Aorta (tissue), 5 donors: ENCODE measurements around the gene NCKAP5. TPM values are rescaled to one million over a fixed set of nuclear protein-coding genes. Genes with fewer than 3 reads are reported as not detected.

ENCODE experiments used
- ATAC-seq: fragments of 200-7000 bp; cut with Tn5 transposase; one replicate; pipeline ENCODE4 v1.9.1; 2022; ENCODE audit warnings: moderate library complexity; ENCODE audit not compliant: low FRiP score
- DNase-seq, 2 donors: peaks; one replicate each; pipeline ENCODE4 v3.0.0-alpha.2; 2020
- H3K27ac ChIP-seq, 2 donors: one replicate each; pipeline ENCODE4 v1.5.1; 2013; ENCODE audit warnings: low read length in 2 of 2, mild to moderate bottlenecking in 2 of 2, moderate library complexity in 2 of 2, control low read depth in 1 of 2, inconsistent platforms in 1 of 2, low read depth in 1 of 2
- H3K27me3 ChIP-seq, 2 donors: one replicate each; pipeline ENCODE4 v1.6.1; 2013; ENCODE audit warnings: control low read depth in 1 of 2, low read length in 1 of 2, mild to moderate bottlenecking in 1 of 2, moderate library complexity in 1 of 2; ENCODE audit not compliant: insufficient read depth in 2 of 2, control insufficient read depth in 1 of 2
- H3K36me3 ChIP-seq, 2 donors: one replicate each; pipeline ENCODE4 v1.6.1; 2013; ENCODE audit warnings: control low read depth in 1 of 2, low read length in 1 of 2, mild to moderate bottlenecking in 1 of 2; ENCODE audit not compliant: insufficient read depth in 2 of 2, control insufficient read depth in 1 of 2
- H3K4me1 ChIP-seq, 2 donors: one replicate each; pipeline ENCODE4 v1.6.1; 2013; ENCODE audit warnings: low read length in 2 of 2, control low read depth in 1 of 2, mild to moderate bottlenecking in 1 of 2, moderate library complexity in 1 of 2; ENCODE audit not compliant: insufficient read depth in 2 of 2, control insufficient read depth in 1 of 2
- H3K4me3 ChIP-seq, 2 donors: one replicate each; pipeline ENCODE4 v1.5.1; 2013; ENCODE audit warnings: low read length in 2 of 2, control low read depth in 1 of 2, mild to moderate bottlenecking in 1 of 2
- H3K9me3 ChIP-seq: one replicate; pipeline ENCODE4 v1.6.1; 2013; ENCODE audit warnings: mild to moderate bottlenecking, low read length; ENCODE audit not compliant: control insufficient read depth
- WGBS, 2 donors: extraction: QIAGEN DNeasy Blood & Tissue Kit; methylation state at CpG; one replicate each; pipeline ENCODE4 v1.1.7; 2013; 5-methylcytosine and 5-hydroxymethylcytosine counted together
- intact Hi-C, 2 donors: fragments of 100-400 bp; cut with DNase I; formaldehyde crosslinking; loops; one replicate each; pipeline versions ENCODE4 v1.14.2 to v1.15.0; 2022
- polyA plus RNA-seq, 2 donors: library from polyadenylated mRNA; stranded (reverse); fragments of 200-250 nt; gene quantifications; one replicate each; pipeline ENCODE4 v1.2.3, GENCODE V29; 2013
- total RNA-seq, 2 donors: library from RNA; stranded (reverse); fragmentation: NEBNext Ultra II Directional; extraction: Animal tissue kit (Norgen Biotek cat#: 25700); gene quantifications; one replicate each; pipeline ENCODE4 v1.2.1, GENCODE V29; 2021
- donor health status: healthy with polysubstance abuse.
- donor health status: Bipolar disorder and iron deficiency.
- donor health status: DM: no; HTN: no; CAD: no.
- donor health status: DM: no; HTN: no; CAD: no.
- donor health status: DM: yes; HTN: yes; CAD: no.

Gene NCKAP5
- total and polyA plus RNA-seq, 4 donors: 0.75 to 7.5 (median 2.4) TPM; not detected in 1

- Histone ChIP-seq H3K27ac (no peak overlapping the region), H3K9me3 (no peaks in the 10 kb centered on the region), H3K36me3 (no peaks in the 10 kb centered on the region), H3K4me1 (no peaks in the 10 kb centered on the region), H3K27me3 (no peaks in the 10 kb centered on the region), H3K4me3 (no peak overlapping the region)
- DNase-seq (no peak), ATAC-seq (no peak)
- intact Hi-C loops: no loop called here
Measured at GRCh38 chr2:133296401-133296800, 271.9 kb downstream of the NCKAP5 start.

DNA sequence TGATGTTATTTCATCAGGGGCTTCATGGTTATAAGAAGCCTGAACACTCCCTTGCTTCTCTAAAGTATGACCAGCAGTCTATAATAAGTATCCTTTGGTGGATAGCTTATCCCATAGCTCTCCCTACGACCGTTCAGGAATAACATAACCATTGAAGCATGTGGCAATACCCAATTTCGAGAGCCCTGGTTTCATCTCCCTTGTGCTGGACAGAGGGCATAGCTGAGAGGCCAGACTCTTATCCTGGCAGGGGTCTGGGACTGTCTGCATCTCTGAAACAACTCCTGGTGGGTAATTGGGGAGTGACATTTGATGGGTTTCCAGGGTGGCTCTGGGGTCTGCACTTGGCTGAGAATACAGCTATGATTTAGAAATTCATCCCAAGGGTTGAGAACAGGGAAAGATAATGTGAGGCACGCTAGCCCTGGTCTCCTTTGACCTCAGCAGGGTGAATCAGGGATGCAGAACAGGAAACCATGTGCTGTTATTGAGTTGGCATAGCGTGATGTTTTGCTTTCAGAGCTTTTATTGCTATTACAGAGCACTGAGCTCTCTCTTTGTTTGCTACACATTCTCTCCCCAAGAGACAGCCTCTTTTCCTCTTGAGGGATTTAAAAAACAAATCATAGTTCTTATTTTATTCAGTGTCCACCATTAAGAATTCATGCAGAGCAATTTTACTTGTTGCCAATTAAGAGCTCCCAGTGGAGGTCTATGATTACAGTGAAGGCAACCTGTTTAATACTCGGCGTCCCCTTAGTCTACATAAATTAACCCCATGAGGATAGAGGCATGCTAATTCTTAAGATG is 274.5 kb downstream of the NCKAP5 start:
- no peak overlapping the region for H3K4me3 ChIP-seq
- no peaks in the 10 kb centered on the region for H3K36me3 ChIP-seq
- H3K27ac ChIP-seq: no peak overlapping the region
- no peaks in the 10 kb centered on the region for H3K9me3 ChIP-seq
- ATAC-seq: no peak
- 74 to 77% methylated on average over 7 of the region's 7 CpGs for WGBS, 2 donors
- DNase-seq: no peak
- H3K27me3 ChIP-seq: no peaks in the 10 kb centered on the region
- intact Hi-C loops: no loop called here
- H3K4me1 ChIP-seq: no peaks in the 10 kb centered on the region

DNA sequence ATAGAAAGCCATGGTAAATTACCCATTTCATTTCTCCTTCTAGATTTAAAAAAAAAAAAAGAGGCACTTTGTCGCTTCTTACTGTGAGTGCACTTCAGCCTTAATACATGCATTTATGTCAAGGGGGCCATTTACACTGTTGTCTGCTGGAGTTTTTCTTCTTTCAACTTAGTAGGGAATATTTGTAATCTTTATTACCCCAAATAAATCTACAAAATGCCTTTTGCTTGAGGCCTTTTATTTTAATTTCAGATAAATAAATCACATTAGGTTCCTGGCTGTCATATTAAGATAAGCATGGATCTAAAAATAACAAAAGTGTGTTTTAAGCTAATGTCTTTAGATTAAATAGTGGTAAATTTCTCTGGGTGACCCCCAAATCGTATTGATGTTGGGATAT is 276.0 kb downstream of the NCKAP5 start:
- intact Hi-C loops: no loop called here
- WGBS, 2 donors: 42 to 49% methylated on average over 2 of the region's 2 CpGs
- H3K36me3 ChIP-seq: no peaks in the 10 kb centered on the region

GRCh38 chr2:133287709-133288108 is 280.6 kb downstream of the NCKAP5 start:
- Histone ChIP-seq H3K9me3 (no peaks in the 10 kb centered on the region), H3K27me3 (no peaks in the 10 kb centered on the region), H3K4me3 (no peak overlapping the region), H3K36me3 (no peaks in the 10 kb centered on the region), H3K27ac (no peak overlapping the region), H3K4me1 (no peaks in the 10 kb centered on the region)
- 57 to 60% methylated on average over 2 of the region's 2 CpGs for WGBS, 2 donors
- DNase-seq: no peak
- ATAC-seq: no peak
- intact Hi-C loops: no loop called here

More for the DNA sequence above, 276.0 kb downstream of the NCKAP5 start:
- no peak overlapping the region for H3K4me3 ChIP-seq
- no peaks in the 10 kb centered on the region for H3K27me3 ChIP-seq
- H3K4me1 ChIP-seq: no peaks in the 10 kb centered on the region
- no peaks in the 10 kb centered on the region for H3K9me3 ChIP-seq
- no peak overlapping the region for H3K27ac ChIP-seq
- no peak for DNase-seq
- ATAC-seq: no peak

DNA sequence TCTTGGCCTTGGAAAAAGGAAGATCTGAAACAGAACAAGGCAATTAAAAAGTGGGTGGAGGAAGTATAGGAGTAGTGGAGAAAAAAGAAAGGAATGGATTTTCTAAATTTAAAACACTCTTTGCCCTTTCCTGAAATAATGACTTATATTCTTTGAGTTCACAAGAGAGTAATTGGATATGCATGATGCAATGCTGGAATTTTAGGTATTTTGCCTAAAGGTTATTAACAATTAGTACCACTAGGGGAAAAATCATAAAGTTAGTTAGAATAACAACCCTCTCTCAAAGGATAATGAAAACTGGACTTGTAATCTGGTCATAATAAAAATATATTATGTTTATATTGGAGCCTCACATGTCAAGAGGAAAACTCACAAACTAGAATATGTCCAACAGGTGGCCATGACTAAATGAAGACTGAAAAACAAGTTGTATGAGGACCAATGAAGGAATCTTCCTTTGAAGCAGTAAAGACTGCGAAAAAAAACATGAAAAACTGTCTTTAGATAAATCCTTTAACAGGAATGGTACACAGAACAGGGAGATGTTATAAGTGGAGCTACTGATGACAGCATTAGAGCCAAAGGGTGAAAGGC is 281.8 kb downstream of the NCKAP5 start:
- intact Hi-C loops: no loop called here
- ATAC-seq (no peak), DNase-seq (no peak)
- H3K4me3 ChIP-seq: no peak overlapping the region
- no peaks in the 10 kb centered on the region for H3K9me3 ChIP-seq
- no peaks in the 10 kb centered on the region for H3K27me3 ChIP-seq
- H3K36me3 ChIP-seq: no peaks in the 10 kb centered on the region
- no peaks in the 10 kb centered on the region for H3K4me1 ChIP-seq
- 82 to 94% methylated on average over 1 of the region's 1 CpG for WGBS, 2 donors
- no peak overlapping the region for H3K27ac ChIP-seq

DNA sequence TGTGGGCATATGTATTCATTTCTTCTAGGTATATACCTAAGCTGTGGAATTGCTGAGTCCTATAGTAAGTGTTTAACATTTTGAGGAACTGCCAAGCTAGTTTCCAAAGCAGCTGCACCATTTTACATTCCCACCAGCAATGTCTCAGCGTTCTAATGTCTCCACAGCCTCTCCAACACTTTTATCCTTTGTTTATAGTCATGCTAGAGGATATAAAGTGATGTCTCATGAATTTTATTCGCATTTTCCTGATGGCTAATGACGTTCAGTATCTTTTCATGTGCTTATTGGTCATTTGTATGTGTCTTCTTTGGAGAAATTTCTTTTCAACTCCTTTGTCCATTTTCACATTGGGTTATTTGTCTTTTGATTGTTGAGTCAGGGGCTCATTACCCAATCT is 295.2 kb downstream of the NCKAP5 start:
- intact Hi-C loops: no loop called here
- Histone ChIP-seq H3K27ac (no peak overlapping the region), H3K4me1 (no peaks in the 10 kb centered on the region), H3K4me3 (no peak overlapping the region), H3K9me3 (no peaks in the 10 kb centered on the region), H3K27me3 (no peaks in the 10 kb centered on the region), H3K36me3 (no peaks in the 10 kb centered on the region)
- DNase-seq (no peak), ATAC-seq (no peak)
- WGBS, 2 donors: 67 to 71% methylated on average over 3 of the region's 3 CpGs

- DNase-seq: no peak
- Histone ChIP-seq H3K9me3 (no peaks in the 10 kb centered on the region), H3K27me3 (no peaks in the 10 kb centered on the region), H3K4me3 (no peak overlapping the region), H3K36me3 (no peaks in the 10 kb centered on the region), H3K4me1 (no peaks in the 10 kb centered on the region), H3K27ac (no peak overlapping the region)
- WGBS, 2 donors: 4 to 15% methylated on average over 4 of the region's 4 CpGs
- no peak for ATAC-seq
- intact Hi-C loops: no loop called here
Measured at GRCh38 chr2:133271105-133271504, 297.2 kb downstream of the NCKAP5 start.

DNA sequence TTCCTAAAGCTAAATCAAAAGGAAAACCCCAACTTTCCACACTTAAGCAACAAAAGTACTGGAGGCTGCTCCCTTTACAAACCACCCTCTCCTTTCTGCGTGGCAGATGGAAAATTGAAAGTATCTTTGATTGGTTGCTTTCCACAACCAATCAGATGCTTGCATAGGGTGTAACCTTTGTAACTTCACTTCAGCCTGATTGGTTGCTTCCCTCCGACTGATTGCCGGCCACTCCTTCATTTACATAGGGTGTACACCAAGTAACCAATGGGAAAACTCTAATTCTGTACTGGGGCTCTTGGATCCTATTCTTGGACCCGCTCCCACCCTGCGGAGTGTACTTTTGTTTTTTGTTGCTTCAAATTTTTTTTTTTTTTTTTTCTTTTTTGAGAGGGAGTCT is 297.7 kb downstream of the NCKAP5 start:
- intact Hi-C loops: no loop called here
- H3K4me1 ChIP-seq: no peaks in the 10 kb centered on the region
- no peaks in the 10 kb centered on the region for H3K9me3 ChIP-seq
- no peak for DNase-seq
- no peak for ATAC-seq
- 80 to 84% methylated on average over 5 of the region's 5 CpGs for WGBS, 2 donors
- H3K27me3 ChIP-seq: no peaks in the 10 kb centered on the region
- no peak overlapping the region for H3K27ac ChIP-seq
- H3K36me3 ChIP-seq: no peaks in the 10 kb centered on the region
- H3K4me3 ChIP-seq: no peak overlapping the region

GRCh38 chr2:133266926-133267590 is 301.2 kb downstream of the NCKAP5 start:
- WGBS, 2 donors: 1 to 4% methylated on average over 17 of the region's 17 CpGs

More at GRCh38 chr2:133266926-133267590, 301.2 kb downstream of the NCKAP5 start:
- Histone ChIP-seq H3K9me3 (no peaks in the 10 kb centered on the region), H3K4me3 (no peak overlapping the region), H3K4me1 (no peaks in the 10 kb centered on the region), H3K36me3 (no peaks in the 10 kb centered on the region), H3K27me3 (no peaks in the 10 kb centered on the region), H3K27ac (no peak overlapping the region)
- no peak for ATAC-seq
- intact Hi-C loops: no loop called here
- DNase-seq: no peak
